ENCODE results near the gene LYSET.

- TF ChIP-seq YY1 (IDR thresholded peaks at IDR 0.05; ENCODE audit: low read depth, low read length) = no peak
- TF ChIP-seq POLR2AphosphoS5 (IDR thresholded peaks at IDR 0.05; ENCODE audit: low read length) = no peak
- TF ChIP-seq POLR2A (IDR thresholded peaks at IDR 0.05; ENCODE audit: low read depth, low read length) = no peak
- no peak for TF ChIP-seq EP300 (IDR thresholded peaks at IDR 0.05; ENCODE audit: borderline replicate concordance in 1 of 2, control insufficient read depth in 1 of 2, low read depth in 2 of 2, low read length in 2 of 2)
- TF ChIP-seq NR2C2 (IDR thresholded peaks at IDR 0.05; ENCODE audit: borderline replicate concordance, control insufficient read depth, insufficient read length, low read depth) = no peak
- TF ChIP-seq NBN (IDR thresholded peaks at IDR 0.05) = no peak
- TF ChIP-seq HDGF (IDR thresholded peaks at IDR 0.05) = no peak
- no peak for TF ChIP-seq CHD2 (IDR thresholded peaks at IDR 0.05; ENCODE audit: borderline replicate concordance, low read depth, low read length)
- no peak for TF ChIP-seq CEBPB (IDR thresholded peaks at IDR 0.05; ENCODE audit: borderline replicate concordance in 1 of 2, low read depth in 2 of 2, low read length in 2 of 2)
- TF ChIP-seq SMAD1 (IDR thresholded peaks at IDR 0.05; ENCODE audit: low read depth, partially characterized antibody) = no peak
Measured at GRCh38 chr14:93135399-93135798, 49.7 kb upstream of the LYSET start.
